T-helper 17 cell (primary cell): ENCODE data around the gene ARSK. TPM values are rescaled to one million over a fixed set of nuclear protein-coding genes. Genes with fewer than 3 reads are reported as not detected.

ENCODE experiments used
- ATAC-seq: fragments of 150-1000 bp; cut with Tn5 transposase; 2 replicates; pipeline ENCODE4 v1.10.0; 2021; ENCODE audit warnings: mild to moderate bottlenecking, moderate library complexity
- DNase-seq, 3 donors: peaks; one replicate each; pipeline versions ENCODE4 v3.0.0 to v3.0.0-alpha.2; 2020 to 2021
- H3K9me3 ChIP-seq: one replicate; pipeline ENCODE4 v1.7.0; 2013; ENCODE audit warnings: low read length, mild to moderate bottlenecking; ENCODE audit not compliant: control insufficient read depth, poor library complexity, severe bottlenecking
- H3K27ac Mint-ChIP-seq: one replicate; pipeline ENCODE4 v1.8.0; 2022; ENCODE audit warnings: mild to moderate bottlenecking, moderate library complexity, mixed read lengths
- H3K27me3 Mint-ChIP-seq: one replicate; pipeline ENCODE4 v1.8.0; 2022; ENCODE audit warnings: mixed read lengths
- H3K36me3 Mint-ChIP-seq: one replicate; pipeline ENCODE4 v1.8.0; 2022; ENCODE audit warnings: low read depth, mixed read lengths
- H3K4me1 Mint-ChIP-seq: one replicate; pipeline ENCODE4 v1.8.0; 2022; ENCODE audit warnings: mild to moderate bottlenecking, mixed read lengths
- H3K4me3 Mint-ChIP-seq: one replicate; pipeline ENCODE4 v1.8.0; 2022; ENCODE audit warnings: mild to moderate bottlenecking, moderate library complexity, mixed read lengths
- total RNA-seq, 4 donors: library from RNA in 2 of 4; stranded (reverse) in 2 of 4; gene quantifications; one replicate each; pipeline ENCODE4 v1.2.3 and lab custom pipeline; 2022 to 2026

ARSK gene
- total RNA-seq, 2 donors from 2014 or later = 4.7 to 4.8 TPM

DNA sequence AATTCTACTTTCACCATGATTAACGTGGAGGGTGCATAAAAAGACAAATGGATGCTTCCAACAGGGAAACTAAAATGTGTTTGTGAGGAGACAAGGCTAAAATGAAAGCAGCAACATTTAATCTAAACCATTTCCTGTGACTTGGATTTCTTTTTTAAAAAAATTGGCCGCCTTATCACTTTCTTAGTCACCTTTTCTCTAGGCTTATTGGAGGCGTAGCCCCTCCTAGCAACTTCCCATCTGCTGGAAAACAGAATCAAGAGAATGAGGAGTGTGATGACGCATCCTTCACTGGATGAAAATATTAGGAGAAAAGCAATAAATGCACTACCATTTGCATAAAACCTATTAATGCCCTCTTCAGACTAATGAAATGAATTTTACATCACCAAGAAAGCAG lies 64.2 kb downstream of the ARSK start:
- Mint-ChIP-seq H3K27ac (peak overlapping the region; percentile 95), H3K4me3 (peak overlapping the region; percentile 95), H3K27me3 (no peaks in the 10 kb centered on the region), H3K4me1 (peaks cover 57% of the 10 kb centered on the region), H3K36me3 (peaks cover 5% of the 10 kb centered on the region)
- ATAC-seq (no peak), DNase-seq (no peak)
- H3K9me3 ChIP-seq = no peaks in the 10 kb centered on the region

DNA sequence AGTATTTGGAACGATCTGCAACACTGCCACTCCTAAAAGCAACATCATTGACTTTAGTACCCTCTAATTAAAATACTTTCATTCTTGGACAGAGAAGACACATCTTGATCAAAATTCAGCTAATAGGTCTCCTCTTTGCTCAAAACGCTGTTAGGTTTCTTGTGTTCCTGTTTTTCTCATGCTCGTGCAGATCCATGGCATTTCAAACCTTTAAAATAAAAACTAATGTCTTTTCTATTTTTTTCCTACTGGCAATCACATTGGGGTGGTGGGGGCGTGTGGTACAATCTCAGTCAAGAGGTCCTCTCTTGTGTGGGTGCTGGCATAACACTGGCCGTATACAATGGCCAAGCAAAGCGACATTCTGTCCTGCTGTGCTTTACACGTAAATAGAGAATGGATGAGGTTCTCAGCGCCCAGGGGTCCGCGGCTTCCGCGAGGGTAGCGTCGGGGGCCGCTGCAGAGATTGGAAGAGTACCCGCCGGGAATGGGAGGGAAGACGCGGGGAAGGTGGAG lies 64.7 kb downstream of the ARSK start:
- no peak for DNase-seq
- Mint-ChIP-seq H3K4me1 (peaks cover 57% of the 10 kb centered on the region), H3K27ac (peak overlapping the region; percentile 95), H3K36me3 (peaks cover 4% of the 10 kb centered on the region), H3K27me3 (no peaks in the 10 kb centered on the region), H3K4me3 (peak overlapping the region; percentile 95)
- no peak for ATAC-seq
- H3K9me3 ChIP-seq = no peaks in the 10 kb centered on the region

DNA sequence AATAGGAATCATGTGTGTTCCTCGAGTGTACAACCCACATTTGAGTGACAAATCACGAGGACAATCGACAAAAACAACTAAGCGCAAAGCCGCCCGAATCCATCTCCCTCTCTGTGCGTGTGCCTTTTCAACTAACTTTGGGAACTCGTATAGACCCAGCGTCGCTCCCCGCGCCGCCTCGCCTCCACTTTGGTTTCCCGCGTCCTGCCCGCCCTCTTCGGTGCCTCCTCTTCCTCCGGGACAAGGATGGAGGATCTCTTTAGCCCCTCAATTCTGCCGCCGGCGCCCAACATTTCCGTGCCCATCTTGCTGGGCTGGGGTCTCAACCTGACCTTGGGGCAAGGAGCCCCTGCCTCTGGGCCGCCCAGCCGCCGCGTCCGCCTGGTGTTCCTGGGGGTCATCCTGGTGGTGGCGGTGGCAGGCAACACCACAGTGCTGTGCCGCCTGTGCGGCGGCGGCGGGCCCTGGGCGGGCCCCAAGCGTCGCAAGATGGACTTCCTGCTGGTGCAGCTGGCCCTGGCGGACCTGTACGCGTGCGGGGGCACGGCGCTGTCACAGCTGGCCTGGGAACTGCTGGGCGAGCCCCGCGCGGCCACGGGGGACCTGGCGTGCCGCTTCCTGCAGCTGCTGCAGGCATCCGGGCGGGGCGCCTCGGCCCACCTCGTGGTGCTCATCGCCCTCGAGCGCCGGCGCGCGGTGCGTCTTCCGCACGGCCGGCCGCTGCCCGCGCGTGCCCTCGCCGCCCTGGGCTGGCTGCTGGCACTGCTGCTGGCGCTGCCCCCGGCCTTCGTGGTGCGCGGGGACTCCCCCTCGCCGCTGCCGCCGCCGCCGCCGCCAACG lies 65.3 kb downstream of the ARSK start, which contains the start of gene GPR150:
TSS of gene GPR150 (plus strand) at position 58 of the 840 bp plus-strand sequence. CDS start at position 247, 189 bp downstream.
- DNase-seq = peak; percentile 49 to 64 (median 55)
- H3K4me3 Mint-ChIP-seq = peak within 1 kb of the TSS; percentile 95
- H3K27ac Mint-ChIP-seq = peak within 1 kb of the TSS; percentile 95
- no peaks in the 10 kb centered on the region for H3K9me3 ChIP-seq
- H3K27me3 Mint-ChIP-seq = no peaks in the 10 kb centered on the region
- peaks cover 53% of the 10 kb centered on the region for H3K4me1 Mint-ChIP-seq
- ATAC-seq = peak; percentile 66
- H3K36me3 Mint-ChIP-seq = peaks cover 3% of the 10 kb centered on the region

DNA sequence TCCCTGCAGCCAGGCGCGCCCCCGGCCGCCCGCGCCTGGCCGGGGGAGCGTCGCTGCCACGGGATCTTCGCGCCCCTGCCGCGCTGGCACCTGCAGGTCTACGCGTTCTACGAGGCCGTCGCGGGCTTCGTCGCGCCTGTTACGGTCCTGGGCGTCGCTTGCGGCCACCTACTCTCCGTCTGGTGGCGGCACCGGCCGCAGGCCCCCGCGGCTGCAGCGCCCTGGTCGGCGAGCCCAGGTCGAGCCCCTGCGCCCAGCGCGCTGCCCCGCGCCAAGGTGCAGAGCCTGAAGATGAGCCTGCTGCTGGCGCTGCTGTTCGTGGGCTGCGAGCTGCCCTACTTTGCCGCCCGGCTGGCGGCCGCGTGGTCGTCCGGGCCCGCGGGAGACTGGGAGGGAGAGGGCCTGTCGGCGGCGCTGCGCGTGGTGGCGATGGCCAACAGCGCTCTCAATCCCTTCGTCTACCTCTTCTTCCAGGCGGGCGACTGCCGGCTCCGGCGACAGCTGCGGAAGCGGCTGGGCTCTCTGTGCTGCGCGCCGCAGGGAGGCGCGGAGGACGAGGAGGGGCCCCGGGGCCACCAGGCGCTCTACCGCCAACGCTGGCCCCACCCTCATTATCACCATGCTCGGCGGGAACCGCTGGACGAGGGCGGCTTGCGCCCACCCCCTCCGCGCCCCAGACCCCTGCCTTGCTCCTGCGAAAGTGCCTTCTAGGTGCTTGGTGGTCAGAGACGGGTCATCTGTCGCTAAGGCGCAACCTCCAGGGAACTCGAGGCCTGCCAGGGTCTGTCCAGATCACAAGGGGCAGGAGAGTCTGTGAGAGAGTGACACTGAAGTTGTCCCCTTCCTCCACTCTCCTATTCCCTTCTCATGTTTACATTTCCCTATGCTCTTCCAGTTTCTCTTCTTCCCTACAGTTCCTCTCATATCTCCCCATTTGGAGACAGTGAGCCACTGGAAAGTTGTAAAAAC lies 66.3 kb downstream of the ARSK start:
- ATAC-seq (peak; percentile 45), DNase-seq (peak; percentile 24 to 42 (median 31))
- Mint-ChIP-seq H3K27ac (peak overlapping the region; percentile 91), H3K4me1 (peaks cover 52% of the 10 kb centered on the region), H3K27me3 (no peaks in the 10 kb centered on the region), H3K36me3 (peaks cover 3% of the 10 kb centered on the region), H3K4me3 (peak overlapping the region; percentile 93)
- no peaks in the 10 kb centered on the region for H3K9me3 ChIP-seq

DNA sequence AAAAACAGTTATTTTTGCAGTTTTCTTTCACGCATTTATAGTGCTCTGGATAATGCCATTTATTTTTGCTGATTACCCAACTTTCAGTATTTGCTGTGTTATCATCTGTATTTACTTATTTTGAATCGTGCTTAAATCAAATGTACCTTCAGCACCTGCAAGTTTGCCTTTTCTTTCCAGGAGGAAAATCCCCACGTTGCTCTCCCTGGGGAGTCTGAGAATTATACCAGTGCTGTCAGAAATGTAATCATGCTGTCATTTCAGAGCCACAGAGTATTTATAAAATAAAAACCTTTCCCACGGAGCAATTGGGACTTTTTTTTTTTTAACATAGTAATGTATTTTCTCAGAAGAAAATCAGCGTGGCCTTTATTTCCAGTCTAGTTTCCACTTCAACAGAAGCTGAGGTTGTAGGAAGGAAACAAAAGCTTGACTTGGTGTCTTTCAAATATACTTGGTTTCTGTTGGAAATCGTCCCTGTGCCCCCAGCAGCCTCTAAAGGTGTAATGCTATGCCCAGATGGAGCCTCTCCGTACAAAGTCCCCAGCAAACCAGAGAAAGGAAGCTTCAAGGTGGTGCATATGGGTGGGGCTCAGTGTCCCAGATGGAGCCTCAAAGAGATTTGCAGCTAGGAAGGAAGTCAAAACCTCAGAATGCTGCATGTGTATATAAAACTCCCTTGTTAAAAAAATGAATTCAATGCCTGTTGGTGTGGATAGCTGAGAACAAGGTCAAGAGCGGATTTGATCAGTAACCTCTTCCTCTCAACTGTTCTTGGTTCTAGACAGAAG lies 67.1 kb downstream of the ARSK start:
- Mint-ChIP-seq H3K27me3 (no peaks in the 10 kb centered on the region), H3K27ac (peak overlapping the region; percentile 91), H3K4me1 (peaks cover 48% of the 10 kb centered on the region), H3K4me3 (peak overlapping the region; percentile 93), H3K36me3 (peaks cover 3% of the 10 kb centered on the region)
- peak; percentile 80 for ATAC-seq
- DNase-seq = peak in 2 of 3 donors; percentile 31 to 42
- no peaks in the 10 kb centered on the region for H3K9me3 ChIP-seq

DNA sequence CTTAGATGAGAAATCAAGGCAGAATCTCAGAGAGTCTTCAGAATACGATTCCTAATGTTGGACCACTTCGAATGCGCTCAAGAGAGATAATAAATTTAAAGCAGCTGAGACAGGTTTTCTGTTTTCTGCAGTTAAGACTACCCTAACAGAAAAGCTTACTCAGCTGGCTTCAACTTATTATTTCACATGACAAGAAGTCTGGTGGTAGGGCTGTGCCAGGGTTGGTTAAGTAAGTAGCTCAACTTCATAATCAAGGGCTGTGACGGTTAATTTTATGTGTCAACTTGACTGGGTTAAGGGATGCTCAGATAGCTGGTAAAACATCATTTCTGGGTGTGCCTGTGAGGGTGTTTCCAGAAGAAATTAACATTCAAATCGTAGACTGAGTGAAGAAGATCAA lies 68.8 kb downstream of the ARSK start:
- Mint-ChIP-seq H3K4me1 (peaks cover 38% of the 10 kb centered on the region), H3K27me3 (no peaks in the 10 kb centered on the region), H3K36me3 (no peaks in the 10 kb centered on the region), H3K4me3 (no peak overlapping the region), H3K27ac (peak overlapping the region; percentile 91)
- DNase-seq (no peak), ATAC-seq (no peak)
- no peaks in the 10 kb centered on the region for H3K9me3 ChIP-seq

DNA sequence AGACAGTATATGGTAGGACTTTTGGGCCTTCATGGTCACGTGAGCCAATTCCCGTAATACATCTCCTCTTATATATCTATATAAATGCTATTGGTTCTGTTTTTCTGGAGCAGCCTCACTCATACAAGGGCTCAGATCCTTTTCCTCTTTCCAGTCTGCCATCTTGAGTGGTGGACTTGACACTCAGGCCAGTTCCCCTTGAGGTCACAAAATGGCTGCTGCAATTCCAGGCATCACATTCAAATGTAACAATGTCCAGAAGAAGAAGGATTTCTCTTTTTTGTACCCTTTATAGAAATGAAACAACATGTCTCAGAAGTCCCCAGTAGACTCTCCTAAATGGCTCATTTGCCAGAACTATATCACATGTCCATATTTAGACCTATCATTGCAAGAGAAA lies 69.5 kb downstream of the ARSK start:
- Mint-ChIP-seq H3K27me3 (no peaks in the 10 kb centered on the region), H3K4me1 (peaks cover 32% of the 10 kb centered on the region), H3K27ac (peak overlapping the region; percentile 91), H3K36me3 (no peaks in the 10 kb centered on the region), H3K4me3 (no peak overlapping the region)
- ATAC-seq = no peak
- no peak for DNase-seq
- no peaks in the 10 kb centered on the region for H3K9me3 ChIP-seq

DNA sequence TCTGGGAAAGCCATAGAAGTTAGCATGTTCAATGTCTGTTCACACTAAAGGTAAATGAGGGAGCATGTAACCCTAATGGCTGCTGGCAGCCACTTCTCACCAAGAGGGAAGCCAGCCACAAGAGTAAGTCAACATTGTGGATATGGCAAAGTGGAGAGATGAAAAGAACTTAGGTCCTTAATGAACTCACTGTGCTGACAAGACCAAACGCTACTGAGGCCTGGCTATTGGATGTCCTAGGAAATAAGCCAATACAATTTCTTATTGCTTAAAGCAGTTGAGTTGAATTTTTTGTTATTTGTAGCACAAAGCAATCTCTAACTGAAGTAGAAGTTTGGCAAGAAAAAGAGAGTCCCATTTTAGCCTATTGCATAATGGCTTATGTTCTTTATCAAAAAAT lies 71.8 kb downstream of the ARSK start:
- DNase-seq (no peak), ATAC-seq (no peak)
- H3K4me1 Mint-ChIP-seq = peaks cover 30% of the 10 kb centered on the region
- H3K9me3 ChIP-seq = no peaks in the 10 kb centered on the region
- no peak overlapping the region for H3K4me3 Mint-ChIP-seq
- no peaks in the 10 kb centered on the region for H3K36me3 Mint-ChIP-seq
- no peaks in the 10 kb centered on the region for H3K27me3 Mint-ChIP-seq
- H3K27ac Mint-ChIP-seq = no peak overlapping the region

DNA sequence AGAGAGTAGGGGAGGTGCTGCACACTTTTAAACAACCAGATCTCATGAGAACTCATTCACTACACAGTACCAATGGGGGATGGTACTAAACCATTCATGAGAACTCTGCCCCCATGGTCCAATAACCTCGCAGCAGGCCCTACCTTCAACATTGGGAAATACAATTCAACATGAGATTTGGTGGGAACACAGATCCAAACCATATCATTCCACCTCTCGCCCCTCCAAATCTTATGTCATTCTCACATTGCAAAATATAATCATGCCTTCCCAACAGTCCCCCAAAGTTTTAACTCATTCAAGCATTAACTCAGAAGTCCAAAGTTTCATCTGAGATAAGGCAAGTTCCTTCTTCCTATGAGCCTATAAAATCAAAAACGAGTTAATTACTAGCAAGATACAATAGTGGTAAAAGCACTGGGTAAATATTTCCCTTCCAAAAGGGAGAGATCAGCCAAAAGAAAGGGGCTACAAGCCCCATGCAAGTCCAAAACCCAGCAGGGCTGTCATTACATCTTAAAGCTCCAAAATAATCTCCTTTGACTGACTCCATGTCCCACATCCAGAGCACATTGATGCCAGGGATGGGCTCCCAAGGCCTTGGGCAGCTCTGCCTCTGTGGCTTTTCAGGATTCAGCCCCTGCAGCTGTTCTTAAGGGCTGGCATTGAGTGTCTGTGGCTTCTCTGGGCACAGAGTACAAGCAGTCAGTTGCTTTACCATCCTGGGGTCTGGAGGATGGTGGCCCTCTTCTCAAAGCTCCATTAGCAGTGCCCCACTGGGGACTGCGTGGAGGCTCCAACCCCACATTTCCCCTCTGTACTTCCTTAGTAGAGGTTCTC lies 73.3 kb downstream of the ARSK start:
- DNase-seq = no peak
- no peak overlapping the region for H3K4me3 Mint-ChIP-seq
- peaks cover 27% of the 10 kb centered on the region for H3K4me1 Mint-ChIP-seq
- no peaks in the 10 kb centered on the region for H3K27me3 Mint-ChIP-seq
- H3K36me3 Mint-ChIP-seq = no peaks in the 10 kb centered on the region
- no peaks in the 10 kb centered on the region for H3K9me3 ChIP-seq
- no peak overlapping the region for H3K27ac Mint-ChIP-seq
- no peak for ATAC-seq

DNA sequence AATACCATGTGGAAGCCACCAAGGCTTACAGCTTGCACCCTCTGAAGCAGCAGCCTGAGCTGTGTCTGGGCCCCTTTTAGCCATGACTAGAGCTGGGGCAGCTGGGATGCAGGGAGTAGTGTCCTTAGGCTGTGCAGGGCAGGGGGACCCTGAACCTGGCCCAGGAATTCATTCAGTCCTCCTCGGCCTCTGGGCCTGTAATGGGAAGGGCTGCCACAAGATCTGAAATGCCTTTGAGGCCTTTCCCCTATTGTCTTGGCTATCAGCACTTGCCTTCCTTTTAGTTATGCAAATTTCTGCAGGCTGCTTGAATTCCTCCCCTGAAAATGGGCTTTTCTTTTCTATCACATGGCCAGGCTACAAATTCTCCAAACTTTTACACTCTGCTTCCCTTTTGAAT lies 74.0 kb downstream of the ARSK start:
- Mint-ChIP-seq H3K27me3 (no peaks in the 10 kb centered on the region), H3K4me3 (no peak overlapping the region), H3K36me3 (no peaks in the 10 kb centered on the region), H3K27ac (no peak overlapping the region), H3K4me1 (peaks cover 21% of the 10 kb centered on the region)
- no peak for DNase-seq
- no peaks in the 10 kb centered on the region for H3K9me3 ChIP-seq
- ATAC-seq = no peak

DNA sequence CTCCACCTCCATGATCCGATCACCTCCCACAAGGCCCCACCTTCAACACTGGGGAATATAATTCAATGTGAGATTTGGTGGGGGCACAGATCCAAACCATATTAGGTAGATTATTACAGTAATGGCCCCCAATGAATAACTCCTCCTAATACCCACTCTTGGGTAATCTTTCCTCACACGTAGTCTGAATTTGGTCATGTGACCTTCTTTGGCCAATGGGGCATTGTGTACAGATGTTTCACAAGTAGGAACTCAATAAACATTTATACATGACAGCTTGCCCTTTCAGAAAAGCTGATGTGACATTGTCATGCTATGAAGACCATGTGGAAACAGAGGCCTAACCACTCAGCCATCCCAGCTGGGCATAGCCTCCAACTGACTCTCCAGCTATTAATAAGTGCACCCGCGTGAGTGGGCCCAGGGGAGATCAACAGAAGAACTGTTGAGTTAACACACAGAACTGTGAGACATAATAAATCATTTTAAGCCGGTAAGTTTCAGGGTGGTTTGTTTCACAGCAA lies 75.6 kb downstream of the ARSK start:
- Mint-ChIP-seq H3K4me1 (peaks cover 18% of the 10 kb centered on the region), H3K36me3 (no peaks in the 10 kb centered on the region), H3K27ac (peak overlapping the region; percentile 89)

More for the DNA sequence above, 75.6 kb downstream of the ARSK start:
- Mint-ChIP-seq H3K4me3 (no peak overlapping the region), H3K27me3 (no peaks in the 10 kb centered on the region)
- no peaks in the 10 kb centered on the region for H3K9me3 ChIP-seq
- ATAC-seq (no peak), DNase-seq (no peak)
